Measurements from ENCODE around the gene ARHGEF35.
"Not testable (repeated sequence)": the region's sequence is repeated elsewhere in the genome, so short reads cannot be mapped to it uniquely, and the experiment has no call there.

ARHGEF35 gene

GRCh38 chr7:144195212-144195872, at the start of gene ARHGEF35:
Gene ARHGEF35 (minus strand): TSS chr7:144195833. CDS start chr7:144188383, 7,450 bp downstream.
- not testable (repeated sequence) for DNase-seq

GRCh38 chr7:144245372-144245771, 49.7 kb upstream of the ARHGEF35 start:
- DNase-seq: not testable (repeated sequence)

- not testable (repeated sequence) for DNase-seq
These were observed 43.7 kb upstream of the ARHGEF35 start, which contains the start of gene OR2A42 for GRCh38 chr7:144239365-144239764. Gene OR2A42 (minus strand): TSS chr7:144239605. CDS start chr7:144232843, 6,762 bp downstream.

GRCh38 chr7:144238530-144239082, 43.0 kb upstream of the ARHGEF35 start:
- DNase-seq: not testable (repeated sequence)

GRCh38 chr7:144233039-144233438, 37.4 kb upstream of the ARHGEF35 start:
- not testable (repeated sequence) for DNase-seq

DNA sequence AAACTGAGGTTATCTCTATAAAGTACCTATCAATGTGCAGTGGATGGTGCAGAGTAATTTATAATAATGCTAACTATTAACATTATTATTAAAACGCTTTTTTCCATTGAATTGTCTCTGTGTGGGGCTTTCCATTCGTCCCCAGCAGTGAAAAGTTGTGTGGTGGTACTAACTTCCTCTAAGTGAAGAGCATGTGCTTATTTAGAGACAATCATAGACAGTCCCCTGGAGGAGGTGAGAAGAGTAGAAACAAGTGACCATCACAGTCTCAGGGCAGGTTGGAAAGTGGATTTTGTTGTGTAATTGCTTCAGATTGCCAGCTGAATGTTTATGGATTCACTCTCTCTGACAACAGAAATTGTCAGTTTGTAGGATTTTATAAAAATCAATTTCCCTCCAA, 35.4 kb upstream of the ARHGEF35 start:
- not testable (repeated sequence) for DNase-seq

- not testable (repeated sequence) for DNase-seq
These were observed 33.2 kb upstream of the ARHGEF35 start for GRCh38 chr7:144228810-144229209.

GRCh38 chr7:144226866-144227265, 31.2 kb upstream of the ARHGEF35 start:
- not testable (repeated sequence) for DNase-seq

DNA sequence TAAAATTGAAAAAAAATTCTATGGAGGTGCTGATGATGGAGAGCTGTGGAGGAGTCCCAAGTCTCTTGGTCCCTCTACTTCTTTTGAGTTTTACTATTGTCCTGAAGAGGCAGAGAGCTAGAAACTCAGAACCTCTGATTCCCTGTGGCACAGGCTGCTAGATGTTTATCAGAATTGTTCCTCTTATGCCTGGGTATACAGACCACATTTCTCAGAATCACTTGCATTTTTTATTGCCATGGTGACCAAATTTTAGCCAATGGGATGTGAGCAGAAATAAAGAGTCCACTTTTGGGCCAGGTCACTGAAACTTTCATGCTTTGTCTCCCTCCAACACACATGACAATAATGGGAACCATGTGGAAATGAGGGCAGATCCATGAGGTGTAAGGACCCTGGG, 28.0 kb upstream of the ARHGEF35 start:
- DNase-seq: not testable (repeated sequence)

- not testable (repeated sequence) for DNase-seq
These were observed 24.9 kb upstream of the ARHGEF35 start for GRCh38 chr7:144220531-144220930.

GRCh38 chr7:144219149-144219548, 23.5 kb upstream of the ARHGEF35 start:
- not testable (repeated sequence) for DNase-seq

DNA sequence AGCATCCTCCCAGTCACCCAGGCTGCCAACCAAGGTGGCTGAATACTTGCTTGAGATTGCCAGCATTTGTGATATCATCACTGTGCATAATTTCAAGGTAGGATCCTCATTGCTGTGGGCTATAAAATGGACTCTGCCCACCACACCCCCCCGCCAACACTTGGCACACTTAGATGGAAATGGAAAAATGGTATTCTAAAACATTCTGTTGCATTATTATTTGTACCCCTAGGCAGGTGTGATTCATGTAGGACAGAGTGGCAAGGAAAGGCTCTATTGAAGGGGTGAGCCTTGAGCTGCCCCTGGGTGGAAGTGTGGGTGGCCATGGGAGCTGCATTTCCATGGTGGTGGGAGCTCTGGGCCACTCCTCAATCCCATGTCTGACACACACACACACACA, 22.9 kb upstream of the ARHGEF35 start:
- DNase-seq: not testable (repeated sequence)

GRCh38 chr7:144217200-144217599, 21.6 kb upstream of the ARHGEF35 start:
- DNase-seq: not testable (repeated sequence)

- DNase-seq: not testable (repeated sequence)
These were observed 9.7 kb upstream of the ARHGEF35 start for GRCh38 chr7:144205306-144205705.

DNA sequence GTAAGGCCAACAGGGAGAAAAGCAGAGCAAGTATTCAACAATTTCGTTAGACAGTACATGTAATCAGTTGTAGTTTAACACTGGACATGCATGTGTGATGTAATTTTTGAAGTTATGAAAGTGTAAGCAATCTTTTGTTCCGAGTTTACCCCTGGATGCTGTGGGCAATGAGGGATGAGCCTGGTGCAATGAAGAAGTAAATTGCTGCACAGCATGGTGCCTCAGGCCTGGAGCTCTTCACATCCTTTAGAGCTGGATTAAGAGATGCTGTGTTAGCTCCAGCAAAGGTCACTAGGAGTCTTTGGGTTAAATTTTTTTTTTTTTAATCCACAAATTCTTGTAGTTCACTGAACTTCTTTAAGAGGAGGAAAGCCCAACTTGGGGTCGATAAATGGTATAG, 7.5 kb upstream of the ARHGEF35 start:
- not testable (repeated sequence) for DNase-seq

DNA sequence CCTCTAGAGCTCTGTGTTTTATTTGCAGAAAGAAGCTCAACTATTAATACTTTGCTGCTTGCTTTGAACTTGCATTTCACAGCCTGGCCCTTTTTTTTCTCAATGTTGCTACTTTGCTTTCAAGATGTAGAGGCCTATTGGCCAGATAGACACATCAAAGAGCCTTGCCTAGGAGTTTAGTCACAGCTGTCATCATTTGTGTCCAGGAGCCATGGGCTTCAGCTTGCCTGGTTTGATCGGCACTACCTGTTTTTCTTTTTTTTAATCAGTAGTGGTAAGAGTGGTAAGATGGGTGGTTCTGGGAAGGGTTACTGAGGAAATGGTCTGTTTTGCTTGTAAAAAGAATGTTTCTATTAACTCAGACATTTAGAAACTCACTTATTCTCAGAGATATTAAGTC, 6.3 kb upstream of the ARHGEF35 start:
- DNase-seq: not testable (repeated sequence)

DNA sequence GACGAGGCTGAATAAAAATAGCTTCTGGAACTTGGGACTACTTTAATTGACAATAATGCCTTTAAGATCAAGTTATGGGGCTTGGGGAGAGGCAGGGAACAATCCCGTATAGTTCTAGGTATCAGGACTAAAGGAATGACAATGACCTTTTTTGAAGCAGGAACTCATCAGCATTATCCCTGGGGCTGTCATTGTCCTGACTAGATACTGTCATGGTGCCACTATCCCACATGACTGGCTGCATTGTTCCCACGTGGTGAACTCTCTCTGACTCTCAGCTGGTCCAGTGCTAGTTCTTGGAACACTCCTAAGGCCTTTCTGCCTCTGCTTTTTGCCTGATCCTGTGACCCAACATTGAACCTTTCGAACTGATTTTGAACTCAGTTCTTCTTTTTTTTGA, 3.3 kb upstream of the ARHGEF35 start:
- DNase-seq: not testable (repeated sequence)

DNA sequence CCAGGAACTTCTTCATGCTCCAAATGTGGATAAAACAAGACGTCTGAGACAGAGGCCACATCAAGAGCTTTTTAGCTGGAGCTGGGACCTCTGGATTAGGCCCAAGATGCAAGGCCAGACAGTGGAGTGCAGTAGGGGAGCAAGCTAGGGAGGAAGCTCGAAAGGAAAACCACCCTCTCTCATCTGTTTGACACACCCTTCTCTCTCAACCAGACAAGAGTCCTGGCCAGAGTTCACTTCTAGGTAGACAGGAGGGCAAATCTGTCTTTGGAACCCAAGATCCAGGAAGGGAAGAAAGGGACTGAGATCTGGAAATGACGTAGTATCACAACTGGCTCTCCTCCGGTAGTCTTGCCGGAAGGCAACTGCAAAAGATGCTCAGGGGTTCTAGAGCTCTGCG, 1.2 kb downstream of the ARHGEF35 start:
- DNase-seq: not testable (repeated sequence)

DNA sequence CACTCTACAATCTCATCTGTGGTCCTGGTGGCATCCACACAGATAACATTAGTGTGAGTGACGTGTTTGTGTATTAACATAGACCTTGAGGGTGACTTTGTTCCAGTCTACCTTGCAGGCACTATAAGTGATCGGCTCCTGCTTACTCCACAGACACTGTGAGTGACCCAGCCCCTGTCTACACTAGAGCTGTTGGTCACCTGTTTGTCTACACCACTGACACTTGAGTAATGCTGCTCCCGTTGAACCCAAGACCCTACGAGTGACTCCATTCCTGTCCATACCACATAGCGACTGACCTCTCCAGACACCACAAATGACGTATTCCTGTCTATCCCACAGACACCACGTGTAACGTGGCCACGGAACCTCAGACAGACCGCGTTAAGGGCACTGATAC, 1.9 kb downstream of the ARHGEF35 start:
- not testable (repeated sequence) for DNase-seq

DNA sequence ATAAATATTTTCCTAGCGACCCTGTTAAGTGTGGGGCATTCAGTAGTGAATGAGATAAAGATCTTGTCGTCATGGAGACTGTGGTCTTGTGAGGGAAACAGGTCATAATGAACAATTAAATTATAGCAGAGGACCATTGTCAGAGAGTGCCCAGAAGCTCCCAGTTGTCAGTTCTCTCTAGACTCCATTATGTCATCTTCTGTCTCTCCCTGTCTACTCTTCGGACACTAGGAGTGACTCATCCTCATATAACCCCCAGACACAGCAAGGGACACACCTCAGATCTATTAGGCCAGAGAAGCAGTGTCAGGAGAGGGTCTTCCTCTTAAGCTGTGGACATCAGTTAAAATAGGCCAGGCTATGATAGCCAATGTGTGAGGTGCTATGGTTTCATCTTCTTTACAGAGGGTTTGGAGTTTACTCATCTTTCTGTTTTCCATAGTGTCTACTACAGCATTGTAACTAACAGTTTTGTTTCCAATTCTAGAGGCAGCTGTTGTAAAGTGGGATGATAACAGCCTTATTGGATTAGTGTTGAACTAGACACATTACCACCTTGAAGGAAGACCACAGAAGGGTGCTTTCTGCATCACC, 7.0 kb downstream of the ARHGEF35 start:
- DNase-seq: not testable (repeated sequence)

DNA sequence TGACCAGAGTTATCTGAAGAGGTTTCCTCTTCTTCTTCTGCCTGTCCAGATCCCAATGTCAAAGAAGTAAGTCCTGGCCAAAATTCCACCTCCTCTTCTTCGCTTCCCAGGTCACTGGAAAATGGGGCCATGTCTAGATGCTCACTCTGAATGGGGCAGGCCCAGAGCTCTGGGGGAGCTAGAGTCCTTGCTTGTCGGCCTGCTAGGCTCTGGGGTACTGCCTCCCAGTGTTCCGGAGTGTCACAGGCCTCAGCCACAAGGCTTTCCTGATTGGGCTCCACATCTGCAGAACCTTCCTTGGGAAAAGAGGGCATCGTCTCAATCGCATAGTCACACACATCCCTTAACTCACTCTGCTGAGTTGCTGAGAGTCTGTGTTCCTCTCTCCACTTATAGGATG, 7.8 kb downstream of the ARHGEF35 start:
- DNase-seq: not testable (repeated sequence)

GRCh38 chr7:144183166-144183565, 12.5 kb downstream of the ARHGEF35 start, which contains the start of gene CTAGE4:
Gene CTAGE4 (plus strand): TSS chr7:144183466. CDS start chr7:144183504, 38 bp downstream.
- not testable (repeated sequence) for DNase-seq

DNA sequence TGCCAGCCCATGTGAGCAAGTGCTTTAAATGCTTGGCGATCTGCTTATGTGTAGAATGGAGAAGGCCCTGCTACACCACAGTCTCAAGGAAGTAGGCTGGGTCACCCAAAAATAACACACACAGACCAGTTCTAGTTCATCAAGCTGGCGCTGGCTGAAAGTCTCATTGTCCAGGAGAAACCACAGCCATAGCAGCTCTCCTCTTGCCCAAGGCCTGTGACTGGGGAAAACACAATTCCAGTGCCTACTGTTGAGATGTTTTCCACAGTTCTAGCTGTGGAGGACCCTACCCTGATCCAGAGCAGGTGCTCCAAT, 16.5 kb downstream of the ARHGEF35 start:
- not testable (repeated sequence) for DNase-seq
